Measurements from ENCODE around the gene KRTAP1-4. TPM values are rescaled to one million over a fixed set of nuclear protein-coding genes. Genes with fewer than 3 reads are reported as not detected.

KRTAP1-4 gene
- total and polyA plus RNA-seq, 2 of the 4 experiments (the other 2 are of a cell fraction), result not detected

DNA sequence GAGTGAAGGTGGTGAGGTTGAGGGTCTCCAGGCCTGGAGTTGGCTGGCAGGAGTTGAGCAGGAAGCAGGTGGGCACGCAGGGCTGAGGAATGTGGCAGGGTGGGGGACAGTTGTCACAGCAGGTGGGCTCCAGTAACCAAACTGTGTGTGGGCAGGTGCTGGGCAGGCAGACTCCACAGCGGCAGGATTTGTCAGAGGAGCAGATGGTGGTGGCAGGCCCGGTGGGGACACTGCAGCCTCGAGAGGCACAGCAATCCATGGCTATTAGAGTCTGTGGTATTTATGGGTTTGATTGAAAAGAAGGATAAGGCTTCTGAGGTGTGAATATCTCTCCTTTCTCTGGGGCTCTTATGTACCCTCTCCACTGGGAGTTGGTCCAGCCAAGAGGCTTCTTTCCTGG is 36.2 kb downstream of the KRTAP1-4 start, which contains the start of gene KRTAP3-3:
KRTAP3-3 (minus strand) TSS at position 326 of the 400 bp plus-strand sequence; CDS start at position 259, 67 bp downstream.
- intact Hi-C loops (cut with micrococcal nuclease), result no loop called here
- Histone ChIP-seq H3K4me1 (ENCODE audit: control insufficient read depth, insufficient read depth, low read length) (no peaks in the 10 kb centered on the region), H4K5ac (ENCODE audit: low read depth, low read length) (no peak within 1 kb of the TSS), H3K9me1 (ENCODE audit: insufficient read depth, low read length) (no peaks in the 10 kb centered on the region), H3K9me3 (ENCODE audit: control insufficient read depth, insufficient read depth, low read length) (no peaks in the 10 kb centered on the region), H3K56ac (ENCODE audit: extremely low read depth, insufficient read depth, low read length) (no peak within 1 kb of the TSS), H3K4me3 (ENCODE audit: insufficient read depth, low read depth, low read length) (no peak within 1 kb of the TSS), H4K91ac (ENCODE audit: insufficient read depth, low read depth, low read length) (no peak within 1 kb of the TSS), H2AK9ac (replicated peaks; ENCODE audit: low read depth, low read length, poor library complexity) (no peak within 1 kb of the TSS), H2AFZ (replicated peaks; ENCODE audit: low read length, poor library complexity) (no peak within 1 kb of the TSS), H3K27me3 (ENCODE audit: control insufficient read depth, insufficient read depth, low read length) (no peaks in the 10 kb centered on the region), H3K18ac (ENCODE audit: low read depth, low read length) (no peak within 1 kb of the TSS), H2BK15ac (ENCODE audit: low read depth, low read length) (no peak within 1 kb of the TSS), H3K36me3 (ENCODE audit: control insufficient read depth, insufficient read depth, low read length) (no peaks in the 10 kb centered on the region), H3K4me2 (ENCODE audit: low read depth, low read length) (no peak within 1 kb of the TSS), H3K14ac (replicated peaks; ENCODE audit: low read depth, low read length) (no peak within 1 kb of the TSS), H2AK5ac (ENCODE audit: low read depth, low read length) (no peak within 1 kb of the TSS), H3K79me1 (ENCODE audit: low read depth in 1 of 2, low read length in 2 of 2) (no peaks in the 10 kb centered on the region), H4K8ac (ENCODE audit: low read depth in 2 of 2, low read length in 2 of 2) (no peak within 1 kb of the TSS), H3K9ac (ENCODE audit: low read depth, low read length) (no peak within 1 kb of the TSS), H2BK5ac (ENCODE audit: low read depth, low read length, poor library complexity, severe bottlenecking) (no peak within 1 kb of the TSS), H3K23ac (ENCODE audit: low read depth, low read length) (no peak within 1 kb of the TSS), H3K4ac (ENCODE audit: low read depth, low read length) (no peak within 1 kb of the TSS), H3K27ac (ENCODE audit: insufficient read depth, low read length) (no peak within 1 kb of the TSS), H2BK20ac (ENCODE audit: low read depth, low read length) (no peak within 1 kb of the TSS), H2BK120ac (ENCODE audit: low read depth, low read length) (no peak within 1 kb of the TSS), H4K20me1 (ENCODE audit: insufficient read depth, low read length) (no peaks in the 10 kb centered on the region)
- TF ChIP-seq RFX5 (IDR thresholded peaks at IDR 0.05; ENCODE audit: low read depth, low read length), result no peak
- no peak for TF ChIP-seq POLR2A (IDR thresholded peaks at IDR 0.05; ENCODE audit: low read depth, low read length)
- TF ChIP-seq MXI1 (IDR thresholded peaks at IDR 0.05; ENCODE audit: borderline replicate concordance, low read depth, low read length), result no peak
- no peak for TF ChIP-seq CHD1 (IDR thresholded peaks at IDR 0.05; ENCODE audit: low read depth, low read length)
- TF ChIP-seq NFE2L2 (IDR thresholded peaks at IDR 0.05; ENCODE audit: low read depth, low read length), result no peak
- TF ChIP-seq SMC3 (IDR thresholded peaks at IDR 0.05; ENCODE audit: low read depth, low read length), result no peak
- TF ChIP-seq RCOR1 (IDR thresholded peaks at IDR 0.05; ENCODE audit: insufficient replicate concordance, low read length), result no peak
- TF ChIP-seq BHLHE40 (IDR thresholded peaks at IDR 0.05; ENCODE audit: low read depth, low read length), result no peak
- no TSS peak for BruUV-seq (replicated peaks)
- dilution Hi-C loops (cut with HindIII; ENCODE audit: low sequenced_read_pairs, unreplicated experiment), result no loop called here
- no peak for DNase-seq
- CTCF ChIA-PET, result no interaction called here
- in situ Hi-C loops (cut with MboI; ENCODE audit: low sequenced_read_pairs), result no loop called here
- POLR2A ChIA-PET (ENCODE audit: unreplicated experiment), result interaction anchor here (0.7 kb wide), 1 partner anchor 8 kb away, joined by 3 read pairs; no protein-coding TSS in a partner anchor
- 40% methylated on average over 2 of the region's 4 CpGs; no CpG with 5 or more reads in 1 of the 2 experiments for WGBS, 2 experiments (ENCODE audit: extremely low coverage in 2 of 2, insufficient read length in 1 of 2)
- no peak for ATAC-seq (ENCODE audit: low read depth)

Data from IMR-90 (cell line).